ENCODE results near the gene PDILT.

The PDILT gene

GRCh38 chr16:20363191-20363590 is 41.3 kb downstream of the PDILT start:
- DNase-seq (ENCODE audit: low spot score), result no peak

DNA sequence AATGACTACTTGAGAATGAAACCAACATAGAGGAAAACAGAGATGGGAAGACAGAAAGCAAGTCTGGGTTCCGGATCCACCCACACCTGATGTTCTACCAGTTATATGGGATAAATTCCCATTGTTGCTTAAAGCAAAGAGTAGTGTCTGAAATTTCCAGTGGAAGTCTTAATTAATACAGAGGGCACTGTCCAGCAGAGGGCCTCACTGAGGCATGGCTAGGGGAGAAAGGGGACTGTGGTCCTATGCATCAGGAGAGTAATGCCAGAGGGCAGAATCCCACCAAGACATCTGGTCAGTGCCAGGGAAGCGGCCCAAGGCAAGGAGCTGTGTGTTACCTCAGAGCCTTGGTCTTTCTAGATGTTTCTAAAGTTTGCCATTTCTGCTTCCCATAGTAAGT is 44.5 kb downstream of the PDILT start:
- no peak for DNase-seq (ENCODE audit: low spot score)

DNA sequence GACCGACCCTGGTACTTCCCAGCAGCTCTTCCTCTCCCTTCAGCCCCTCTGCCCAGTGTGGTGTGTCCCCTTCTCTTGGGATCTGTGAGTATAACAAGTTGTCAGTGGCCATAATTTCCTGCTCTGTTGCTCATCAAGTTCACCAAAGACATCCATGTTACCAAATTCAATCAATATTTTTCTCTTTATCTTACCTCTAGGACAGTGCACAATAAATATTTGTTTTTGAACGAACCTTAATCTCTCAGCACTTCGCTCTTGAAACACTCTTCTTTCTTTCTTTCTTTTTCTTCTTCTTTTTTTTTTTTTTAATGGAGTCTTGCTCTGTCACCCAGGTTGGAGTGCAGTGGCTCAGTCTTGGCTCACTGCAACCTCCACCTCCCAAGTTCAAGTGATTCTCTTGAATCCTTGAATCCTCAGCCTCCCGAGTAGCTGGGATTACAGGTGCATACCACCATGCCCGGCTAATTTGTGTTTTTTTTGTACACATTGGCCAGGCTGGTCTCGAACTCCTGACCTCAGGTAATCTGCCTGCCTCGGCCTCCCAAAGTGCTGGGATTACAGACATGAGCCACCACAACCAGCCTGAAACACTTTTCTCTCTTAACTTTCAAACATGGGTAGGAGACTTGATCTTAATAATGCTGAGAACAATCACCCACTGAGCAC is 49.3 kb downstream of the PDILT start:
- DNase-seq (ENCODE audit: low spot score), result no peak

GRCh38 chr16:20353379-20353778 is 51.2 kb downstream of the PDILT start:
- DNase-seq (ENCODE audit: low spot score), result no peak

DNA sequence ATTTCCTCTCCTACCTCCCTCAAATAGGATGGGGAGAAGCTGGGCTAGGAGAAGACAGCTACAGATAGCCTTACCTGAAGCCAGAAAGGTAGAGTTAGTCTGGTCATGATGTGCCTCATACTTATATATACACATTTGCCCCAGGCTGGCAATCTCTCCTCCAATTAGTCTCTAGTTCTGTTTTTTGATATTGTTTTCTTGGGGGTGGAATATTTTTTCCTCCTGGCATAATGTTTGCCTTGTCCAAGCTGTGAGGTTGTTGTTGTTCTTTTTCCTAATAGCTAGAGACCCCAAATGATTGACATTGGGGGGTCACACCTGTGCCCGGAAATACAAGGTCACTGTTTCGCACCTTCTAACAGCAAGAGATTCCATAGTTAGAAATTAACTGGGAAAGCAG is 51.9 kb downstream of the PDILT start, which contains the start of gene UMOD:
TSS of gene UMOD (minus strand) at position 101 of the 400 bp plus-strand sequence. CDS start 1,978 bp downstream, outside the sequence.
- DNase-seq (ENCODE audit: low spot score), result no peak

DNA sequence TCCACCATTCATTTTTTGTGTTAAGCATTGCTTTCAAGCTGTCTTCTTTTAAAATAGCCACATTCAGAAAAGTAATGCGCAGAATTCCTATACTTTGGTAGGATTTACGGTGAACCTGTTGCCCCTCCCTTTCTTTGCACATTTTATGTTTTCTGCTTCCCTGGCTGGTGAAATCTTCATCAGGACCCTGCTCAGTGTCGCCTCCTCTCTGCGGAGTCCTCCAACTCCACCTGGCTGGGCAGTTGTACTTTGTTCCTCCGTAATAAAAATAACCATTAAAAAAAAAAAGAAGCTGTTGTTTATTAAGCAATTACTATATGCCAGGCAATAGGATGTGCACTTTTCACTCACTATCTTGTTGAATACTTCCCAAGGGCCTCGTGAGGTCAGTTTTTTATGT is 54.9 kb downstream of the PDILT start:
- DNase-seq (ENCODE audit: low spot score), result no peak

GRCh38 chr16:20348365-20349185 is 56.0 kb downstream of the PDILT start:
- DNase-seq (ENCODE audit: low spot score), result no peak

GRCh38 chr16:20347666-20348364 is 56.7 kb downstream of the PDILT start:
- no peak for DNase-seq (ENCODE audit: low spot score)

GRCh38 chr16:20344611-20345010 is 59.9 kb downstream of the PDILT start:
- DNase-seq (ENCODE audit: low spot score), result no peak

GRCh38 chr16:20339744-20340143 is 64.8 kb downstream of the PDILT start:
- no peak for DNase-seq (ENCODE audit: low spot score)

- no peak for DNase-seq (ENCODE audit: low spot score)
These were observed 67.6 kb downstream of the PDILT start for GRCh38 chr16:20336955-20337354.

- DNase-seq (ENCODE audit: low spot score), result no peak
These were observed 70.1 kb downstream of the PDILT start for GRCh38 chr16:20334396-20334795.

DNA sequence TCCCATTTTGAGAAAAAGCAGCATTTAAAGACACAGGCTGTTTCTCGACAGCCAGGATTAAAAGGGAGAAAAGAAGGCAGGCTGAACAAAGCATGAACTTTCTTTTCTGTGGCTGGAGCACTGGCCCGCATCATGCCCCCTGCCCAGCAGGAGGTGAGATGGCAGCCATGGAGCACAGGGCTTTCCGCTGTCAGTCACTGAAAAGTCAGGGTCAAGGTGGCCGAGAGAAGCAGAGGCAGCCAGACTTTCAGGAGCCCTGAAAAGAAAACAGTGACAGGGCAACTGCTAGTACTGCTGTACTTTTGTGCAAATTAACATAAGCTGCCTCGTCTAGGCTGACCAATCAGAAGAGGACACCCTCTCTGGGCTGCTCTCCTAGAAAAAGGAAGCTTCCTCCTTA is 71.4 kb downstream of the PDILT start:
- no peak for DNase-seq (ENCODE audit: low spot score)

DNA sequence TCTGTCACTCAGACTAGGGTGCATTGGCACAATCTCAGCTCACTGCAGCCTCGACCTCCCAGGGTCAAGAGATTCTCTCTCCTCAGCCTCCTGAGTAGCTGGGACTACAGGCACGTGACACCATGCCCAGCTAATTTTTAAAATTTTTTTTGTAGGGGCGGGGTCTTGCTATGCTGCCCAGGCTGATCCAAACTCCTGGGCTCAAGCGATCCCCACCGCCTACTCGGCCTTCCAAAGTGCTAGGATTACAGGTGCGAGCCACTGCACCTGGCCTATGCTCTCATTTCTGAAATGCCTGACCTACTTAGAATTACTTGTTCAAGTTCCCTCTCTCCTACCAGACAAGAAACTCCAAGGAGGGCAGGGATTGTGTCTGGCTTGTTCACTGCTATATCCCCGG is 72.1 kb downstream of the PDILT start:
- no peak for DNase-seq (ENCODE audit: low spot score)

DNA sequence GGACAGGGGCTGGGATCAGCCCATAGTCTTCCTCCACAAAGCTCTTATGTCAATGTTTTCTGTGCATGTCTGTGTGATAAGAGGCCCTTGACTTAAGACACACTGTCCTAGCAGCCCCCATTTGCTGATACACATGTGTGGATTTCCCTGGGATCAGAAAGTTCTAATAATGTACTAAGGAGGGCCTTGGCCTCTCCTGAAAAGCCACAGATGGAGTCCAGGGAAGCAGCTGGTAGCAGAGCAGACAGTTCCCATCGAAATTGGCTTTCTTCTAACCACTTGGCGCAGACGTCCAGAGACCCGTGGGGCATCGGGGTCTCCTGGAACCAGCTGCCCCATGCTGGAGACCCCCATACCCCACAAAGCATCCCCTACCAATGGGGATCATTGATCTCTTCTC is 72.9 kb downstream of the PDILT start:
- no peak for DNase-seq (ENCODE audit: low spot score)

GRCh38 chr16:20329392-20330138 is 75.0 kb downstream of the PDILT start:
- no peak for DNase-seq (ENCODE audit: low spot score)

GRCh38 chr16:20327444-20328041 is 77.0 kb downstream of the PDILT start, which contains the start of gene GP2:
TSS of gene GP2 (minus strand) at chr16:20327513. CDS start at chr16:20326431, 1,082 bp downstream.
- no peak for DNase-seq (ENCODE audit: low spot score)

DNA sequence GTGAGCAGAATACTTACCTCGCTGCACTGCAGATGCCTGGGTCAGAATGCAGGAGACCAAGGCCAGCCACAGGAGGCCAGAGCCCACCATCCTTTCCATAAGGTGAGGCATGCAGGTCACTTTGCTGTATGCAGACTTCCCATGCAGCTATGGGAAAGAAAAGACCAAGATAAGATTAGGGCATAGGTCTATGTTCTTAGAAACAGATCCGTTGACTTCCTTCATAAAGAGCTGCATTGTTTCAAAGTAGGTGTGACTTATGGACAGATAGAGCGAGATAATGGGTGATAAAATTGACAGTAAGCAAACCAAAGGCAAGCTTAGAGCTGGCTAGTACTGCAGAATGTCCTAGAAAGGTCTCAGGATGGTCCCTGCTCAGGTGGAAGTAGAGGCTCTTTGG is 78.2 kb downstream of the PDILT start:
- no peak for DNase-seq (ENCODE audit: low spot score)

DNA sequence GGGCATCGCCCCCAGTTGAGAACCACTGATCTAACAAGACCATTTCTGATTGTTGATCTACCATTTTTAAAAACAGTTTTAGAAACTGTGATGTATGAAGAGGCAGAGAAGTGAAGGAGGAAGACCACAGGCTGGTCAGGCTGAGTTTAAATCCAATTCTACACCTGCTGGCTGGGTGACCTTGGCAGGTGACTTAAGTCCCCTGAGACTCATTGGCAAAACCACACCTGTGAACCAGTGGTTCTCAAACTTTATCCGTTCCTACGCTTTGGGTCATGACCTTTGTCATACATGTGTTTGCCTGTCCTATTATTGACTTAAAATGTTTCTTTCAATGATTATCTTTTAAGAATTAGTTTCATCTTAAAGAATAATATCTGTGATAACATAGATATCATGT is 79.5 kb downstream of the PDILT start:
- DNase-seq (ENCODE audit: low spot score), result no peak

GRCh38 chr16:20323591-20324117 is 80.9 kb downstream of the PDILT start:
- DNase-seq (ENCODE audit: low spot score), result no peak

DNA sequence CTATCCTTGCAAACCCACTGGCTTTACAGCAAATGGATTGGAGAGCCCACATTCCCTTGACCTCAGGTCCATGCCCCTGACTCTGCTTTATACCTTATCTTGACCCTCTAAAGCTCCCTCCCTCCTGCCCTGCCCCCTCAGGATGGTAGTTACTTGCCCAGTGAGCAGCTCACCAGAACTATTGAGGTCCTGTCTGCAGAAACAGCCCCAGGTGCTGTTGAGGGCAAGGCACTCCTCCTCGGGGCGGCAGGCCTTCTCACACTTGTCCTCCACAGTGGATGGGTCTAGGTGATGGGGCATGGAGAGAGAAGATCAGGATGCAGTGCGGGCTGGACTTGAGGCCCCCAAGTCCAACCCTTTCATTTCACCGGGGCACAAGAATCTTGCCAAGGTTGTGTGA is 81.8 kb downstream of the PDILT start:
- no peak for DNase-seq (ENCODE audit: low spot score)

Measured in germinal center (tissue), 1 donor.